EL (cell line): Measurements from ENCODE around the gene ZC3H8.

Source experiments
- DNase-seq: peaks from one replicate; pipeline ENCODE4 v3.0.0-alpha.2; 2016

The ZC3H8 gene

GRCh38 chr2:112194482-112194881 is 60.4 kb downstream of the ZC3H8 start:
- no peak for DNase-seq

- no peak for DNase-seq
Observed at GRCh38 chr2:112194028-112194427, 60.8 kb downstream of the ZC3H8 start.

- DNase-seq = no peak
Observed at GRCh38 chr2:112189001-112189556, 65.8 kb downstream of the ZC3H8 start.

GRCh38 chr2:112187805-112188596 is 66.8 kb downstream of the ZC3H8 start:
- no peak for DNase-seq

- no peak for DNase-seq
Observed at GRCh38 chr2:112187046-112187715, 67.7 kb downstream of the ZC3H8 start.

- no peak for DNase-seq
Observed at GRCh38 chr2:112185131-112185530, 69.7 kb downstream of the ZC3H8 start.

- DNase-seq = no peak
Observed at GRCh38 chr2:112184121-112184520, 70.7 kb downstream of the ZC3H8 start.

- no peak for DNase-seq
Observed at GRCh38 chr2:112183327-112184025, 71.4 kb downstream of the ZC3H8 start.

- DNase-seq = no peak
Observed at GRCh38 chr2:112182581-112183034, 72.2 kb downstream of the ZC3H8 start.

- DNase-seq = no peak
Observed at GRCh38 chr2:112181571-112182290, 73.1 kb downstream of the ZC3H8 start.

GRCh38 chr2:112175958-112176573 is 78.8 kb downstream of the ZC3H8 start:
- no peak for DNase-seq

- no peak for DNase-seq
Observed at GRCh38 chr2:112175333-112175732, 79.5 kb downstream of the ZC3H8 start.

GRCh38 chr2:112174383-112174782 is 80.5 kb downstream of the ZC3H8 start:
- DNase-seq = no peak

- DNase-seq = no peak
Observed at GRCh38 chr2:112173646-112174319, 81.1 kb downstream of the ZC3H8 start.

GRCh38 chr2:112170495-112170894 is 84.3 kb downstream of the ZC3H8 start:
- DNase-seq = no peak

GRCh38 chr2:112168422-112169124 is 86.3 kb downstream of the ZC3H8 start:
- no peak for DNase-seq

GRCh38 chr2:112166806-112167499 is 87.9 kb downstream of the ZC3H8 start:
- DNase-seq = no peak

- DNase-seq = no peak
Observed at GRCh38 chr2:112165296-112165695, 89.5 kb downstream of the ZC3H8 start.

- DNase-seq = no peak
Observed at GRCh38 chr2:112164876-112165275, 90.0 kb downstream of the ZC3H8 start.

- no peak for DNase-seq
Observed at GRCh38 chr2:112163541-112163981, 91.3 kb downstream of the ZC3H8 start.
